Natural killer cell (primary cell): ENCODE data around the gene GOLGA3. TPM values are rescaled to one million over a fixed set of nuclear protein-coding genes. Genes with fewer than 3 reads are reported as not detected.

Experiments
- ATAC-seq, 3 donors: fragments of 150-1000 bp in 2 of 3; fragments of 200-7000 bp in 1 of 3; cut with Tn5 transposase; 1 replicate in 1 of 3; 2 replicates in 2 of 3; pipeline ENCODE4 v1.10.0; 2021; ENCODE audit warnings: mild to moderate bottlenecking in 2 of 3, moderate library complexity in 2 of 3
- DNase-seq, 2 donors: peaks; one replicate each; pipeline versions ENCODE4 v3.0.0 to v3.0.0-alpha.2; 2013 to 2021; ENCODE audit warnings: mixed read lengths in 1 of 2
- H3K27ac ChIP-seq: one replicate; pipeline ENCODE4 v1.5.1; 2013; ENCODE audit warnings: mild to moderate bottlenecking, low read length
- H3K27me3 ChIP-seq: one replicate; pipeline ENCODE4 v1.6.1; 2013; ENCODE audit warnings: low read length; ENCODE audit not compliant: control insufficient read depth, insufficient read depth
- H3K36me3 ChIP-seq: one replicate; pipeline ENCODE4 v1.6.1; 2013; ENCODE audit warnings: low read length; ENCODE audit not compliant: control insufficient read depth, insufficient read depth
- H3K4me1 ChIP-seq: one replicate; pipeline ENCODE4 v1.6.1; 2013; ENCODE audit warnings: low read length; ENCODE audit not compliant: control insufficient read depth, insufficient read depth
- H3K4me3 ChIP-seq: one replicate; pipeline ENCODE4 v1.5.1; 2013; ENCODE audit warnings: low read length
- H3K9me3 ChIP-seq: one replicate; pipeline ENCODE4 v1.6.1; 2013; ENCODE audit warnings: low read length; ENCODE audit not compliant: control insufficient read depth, insufficient read depth
- H3K27ac Mint-ChIP-seq, 2 donors: one replicate each; pipeline ENCODE4 v1.8.0; 2022; ENCODE audit warnings: mild to moderate bottlenecking in 2 of 2, mixed read lengths in 2 of 2, moderate library complexity in 1 of 2
- H3K27me3 Mint-ChIP-seq, 2 donors: one replicate each; pipeline ENCODE4 v1.8.0; 2022; ENCODE audit warnings: low read depth in 2 of 2, mixed read lengths in 2 of 2
- H3K36me3 Mint-ChIP-seq: one replicate; pipeline ENCODE4 v1.8.0; 2022; ENCODE audit warnings: mixed read lengths
- H3K4me1 Mint-ChIP-seq, 2 donors: one replicate each; pipeline ENCODE4 v1.8.0; 2022; ENCODE audit warnings: mixed read lengths in 2 of 2
- H3K4me3 Mint-ChIP-seq: one replicate; pipeline ENCODE4 v1.8.0; 2022; ENCODE audit warnings: mild to moderate bottlenecking, moderate library complexity, mixed read lengths
- H3K9me3 Mint-ChIP-seq, 2 donors: one replicate each; pipeline ENCODE4 v1.8.0; 2022; ENCODE audit warnings: mixed read lengths in 2 of 2
- CTCF ChIP-seq: fragments of 200-600 bp; IDR thresholded peaks from one replicate; pipeline ENCODE4 v1.8.0; 2022; ENCODE audit warnings: antibody characterized with exemption
- WGBS: methylation state at CpG from one replicate; pipeline ENCODE4 v1.1.7; 2013; ENCODE audit warnings: missing lambda C conversion rate; ENCODE audit not compliant: insufficient coverage; 5-methylcytosine and 5-hydroxymethylcytosine counted together
- intact Hi-C: fragments of 100-400 bp; cut with micrococcal nuclease; formaldehyde crosslinking; loops from one replicate; pipeline ENCODE4 v1.14.2; 2022
- total RNA-seq, 4 donors: library from RNA; stranded (reverse); fragments of 120-200 nt in 1 of 4; gene quantifications; one replicate each; pipeline versions ENCODE4 v1.2.3 to v1.2.4, GENCODE V29; 2013 to 2022

GOLGA3 gene
- total RNA-seq, 3 donors from 2014 or later (not counting 1 experiment from before 2014, with no cell fraction given) = 39.1 to 54.3 (median 50.9) TPM

DNA sequence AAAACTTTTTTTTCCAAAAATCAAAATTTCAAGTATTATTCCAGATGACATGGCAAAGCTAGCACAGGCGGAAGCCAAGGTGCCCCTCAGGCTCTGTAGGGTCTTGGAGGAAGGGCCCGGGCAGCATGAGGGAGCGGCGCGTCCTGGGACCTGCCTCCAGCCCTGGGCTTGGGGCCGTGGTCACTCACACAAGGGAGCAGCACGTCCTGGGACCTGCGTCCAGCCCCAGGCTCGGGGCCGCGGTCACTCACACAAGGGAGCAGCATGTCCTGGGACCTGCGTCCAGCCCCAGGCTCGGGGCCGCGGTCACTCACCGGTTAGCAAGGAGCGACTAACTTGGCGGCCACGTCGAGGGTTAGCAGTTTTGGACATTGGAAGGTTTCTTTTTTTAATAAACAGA is 11.9 kb upstream of the GOLGA3 start:
- Mint-ChIP-seq H3K9me3 (no peaks in the 10 kb centered on the region), H3K4me3 (no peak overlapping the region), H3K27ac (no peak overlapping the region), H3K4me1 (peaks cover 0 to 10% of the 10 kb centered on the region in 2 donors), H3K27me3 (no peaks in the 10 kb centered on the region), H3K36me3 (peaks cover 14% of the 10 kb centered on the region)
- Histone ChIP-seq H3K4me1 (no peaks in the 10 kb centered on the region), H3K27me3 (no peaks in the 10 kb centered on the region), H3K9me3 (no peaks in the 10 kb centered on the region), H3K4me3 (no peak overlapping the region), H3K27ac (no peak overlapping the region), H3K36me3 (peaks cover 40% of the 10 kb centered on the region)
- TF ChIP-seq CTCF = no peak
- intact Hi-C loops = no loop called here
- no peak for ATAC-seq
- no peak for DNase-seq
- WGBS = 94% methylated on average over 18 of the region's 20 CpGs

DNA sequence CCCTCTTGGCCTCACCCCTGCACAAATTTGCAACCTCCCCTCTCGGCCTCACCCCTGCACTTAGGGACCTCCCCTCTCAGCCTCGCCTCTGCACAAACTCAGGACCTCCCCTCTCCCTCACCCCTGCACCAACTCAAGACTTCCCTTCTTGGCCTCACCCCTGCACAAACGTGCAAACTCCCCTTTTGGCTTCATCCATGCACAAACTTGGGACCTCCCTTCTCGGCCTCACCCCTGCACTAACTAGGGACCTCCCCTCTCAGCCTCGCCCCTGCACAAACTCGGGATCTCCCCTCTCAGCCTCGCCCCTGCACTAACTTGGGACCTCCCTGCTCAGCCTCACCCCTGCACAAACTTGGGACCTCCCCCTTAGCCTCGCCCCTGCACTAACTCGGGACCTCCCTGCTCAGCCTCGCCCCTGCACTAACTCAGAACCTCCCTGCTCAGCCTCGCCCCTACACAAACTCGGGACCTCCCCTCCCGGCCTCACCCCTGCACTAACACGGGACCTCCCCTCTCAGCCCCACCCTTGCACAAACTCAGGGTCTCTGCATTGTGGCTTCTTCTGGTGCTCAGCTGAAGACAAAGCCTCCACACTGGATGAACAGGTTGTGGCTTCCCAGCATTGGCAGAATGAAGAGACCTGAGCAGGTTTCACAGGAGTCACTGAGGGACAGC is 11.0 kb upstream of the GOLGA3 start:
- no peak for ATAC-seq
- no peaks in the 10 kb centered on the region for H3K27me3 ChIP-seq
- no peak overlapping the region for H3K4me3 ChIP-seq
- WGBS = 90% methylated on average over 14 of the region's 14 CpGs
- no peak overlapping the region for H3K4me3 Mint-ChIP-seq
- DNase-seq = no peak
- no peaks in the 10 kb centered on the region for H3K9me3 Mint-ChIP-seq
- peaks cover 5% of the 10 kb centered on the region for H3K4me1 ChIP-seq
- no peak overlapping the region for H3K27ac ChIP-seq
- intact Hi-C loops = no loop called here
- H3K36me3 ChIP-seq = peaks cover 38% of the 10 kb centered on the region
- H3K9me3 ChIP-seq = no peaks in the 10 kb centered on the region
- peaks cover 14% of the 10 kb centered on the region for H3K36me3 Mint-ChIP-seq
- no peak for TF ChIP-seq CTCF
- H3K27me3 Mint-ChIP-seq = no peaks in the 10 kb centered on the region
- H3K27ac Mint-ChIP-seq = peak overlapping the region in 1 of 2 donors; percentile 63
- peaks cover 0 to 10% of the 10 kb centered on the region in 2 donors for H3K4me1 Mint-ChIP-seq

GRCh38 chr12:132838410-132839080 is 9.9 kb upstream of the GOLGA3 start:
- no peak for TF ChIP-seq CTCF
- no peak for ATAC-seq
- H3K27me3 ChIP-seq = no peaks in the 10 kb centered on the region
- DNase-seq = no peak
- Mint-ChIP-seq H3K27me3 (no peaks in the 10 kb centered on the region), H3K9me3 (no peaks in the 10 kb centered on the region), H3K36me3 (peaks cover 14% of the 10 kb centered on the region), H3K4me3 (no peak overlapping the region), H3K27ac (peak overlapping the region in 1 of 2 donors; percentile 42), H3K4me1 (peaks cover 5 to 14% of the 10 kb centered on the region in 2 donors)
- 95% methylated on average over 17 of the region's 17 CpGs for WGBS
- H3K27ac ChIP-seq = no peak overlapping the region
- intact Hi-C loops = no loop called here
- no peak overlapping the region for H3K4me3 ChIP-seq
- H3K9me3 ChIP-seq = no peaks in the 10 kb centered on the region
- peaks cover 35% of the 10 kb centered on the region for H3K36me3 ChIP-seq
- H3K4me1 ChIP-seq = peaks cover 16% of the 10 kb centered on the region
